ENCODE measurements around the gene ALG1.
"Not testable (repeated sequence)": the region's sequence is repeated elsewhere in the genome, so short reads cannot be mapped to it uniquely, and the experiment has no call there.

ALG1 gene

GRCh38 chr16:5103296-5104032 is 31.8 kb downstream of the ALG1 start:
- not testable (repeated sequence) for DNase-seq

DNA sequence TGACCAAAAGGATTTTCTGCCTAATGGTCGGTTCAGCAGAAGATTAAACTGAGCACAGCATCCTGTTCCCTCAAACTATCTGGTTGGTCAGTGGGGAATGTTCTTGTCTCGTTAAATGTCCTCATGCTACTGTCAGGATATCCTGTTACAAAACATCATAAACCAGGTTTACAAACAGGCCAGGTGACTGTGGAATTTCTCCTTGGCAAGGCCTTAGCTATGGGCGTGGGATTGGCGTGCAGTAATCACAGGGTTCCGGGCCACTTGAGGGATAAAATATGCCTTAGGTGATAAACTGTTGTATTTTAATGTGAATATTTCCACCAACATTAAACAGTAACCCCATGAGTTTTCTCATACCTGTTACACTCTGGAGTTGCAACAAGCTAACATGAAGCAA is 33.4 kb downstream of the ALG1 start:
- DNase-seq, result not testable (repeated sequence)

GRCh38 chr16:5108505-5109158 is 37.0 kb downstream of the ALG1 start:
- DNase-seq, result no peak

- not testable (repeated sequence) for DNase-seq
Observed at GRCh38 chr16:5110933-5111332, 39.3 kb downstream of the ALG1 start.

GRCh38 chr16:5116780-5117295 is 45.2 kb downstream of the ALG1 start:
- not testable (repeated sequence) for DNase-seq

DNA sequence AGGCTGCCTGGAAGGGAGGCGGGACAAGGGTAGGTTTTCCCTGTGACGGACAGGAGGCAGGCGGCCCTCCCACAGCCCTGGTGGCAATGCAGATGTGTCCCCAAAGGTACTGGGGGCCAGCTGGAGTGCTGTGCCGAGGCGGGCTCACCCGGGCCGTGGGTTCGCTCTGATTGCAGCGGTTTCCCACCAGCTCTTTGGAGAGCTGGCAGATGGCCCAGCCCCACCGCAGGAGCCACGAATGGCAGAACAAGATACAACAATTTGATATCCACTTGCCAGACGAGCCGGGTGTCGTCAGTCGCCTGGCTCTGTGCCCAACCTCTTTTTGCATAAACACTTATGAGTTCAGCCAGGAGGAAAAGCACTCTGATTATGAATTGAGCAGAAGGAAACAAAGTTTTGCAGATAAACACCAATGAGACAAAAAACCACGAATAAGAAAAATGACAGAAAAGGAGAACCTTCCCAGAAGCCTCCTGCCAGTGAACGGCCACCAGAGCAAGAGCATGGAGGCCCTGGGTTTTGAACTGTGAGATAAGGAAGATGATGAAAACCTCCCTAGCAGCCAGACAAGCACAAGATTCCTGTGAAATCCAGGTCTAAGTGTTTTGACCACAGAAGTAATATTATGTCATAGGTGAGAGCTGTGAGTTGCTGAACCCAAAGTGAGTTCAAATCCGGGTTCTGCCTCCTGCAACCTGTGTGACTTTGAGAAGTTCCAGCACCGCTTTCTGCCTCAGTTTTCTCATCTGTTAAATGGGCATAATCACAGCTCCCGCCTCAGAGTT is 45.9 kb downstream of the ALG1 start:
- peak; percentile 21 for DNase-seq

DNA sequence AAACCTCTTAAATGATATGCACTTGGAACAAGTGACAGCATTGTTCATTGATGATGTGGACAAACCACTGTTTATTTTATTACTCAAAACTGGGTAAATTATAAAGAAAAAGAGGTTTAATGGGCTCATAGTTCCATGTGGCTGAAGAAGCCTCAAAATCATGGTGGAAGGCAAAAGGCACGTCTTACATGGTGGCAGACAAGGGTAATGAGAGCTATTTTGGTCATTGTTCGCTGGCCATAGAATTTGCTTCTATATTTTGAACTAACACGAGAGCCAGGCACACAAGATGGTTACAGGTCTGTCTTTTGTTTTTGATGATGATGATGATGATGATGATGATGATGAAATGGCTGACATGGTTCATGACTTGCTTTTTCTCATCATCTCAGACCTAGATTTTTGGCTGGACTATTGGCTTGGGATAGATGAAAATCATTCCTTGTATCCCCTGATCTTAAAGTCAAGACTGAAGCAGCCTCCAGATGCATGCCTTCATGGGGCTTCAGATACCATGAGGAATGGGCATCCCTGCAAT is 59.9 kb downstream of the ALG1 start:
- not testable (repeated sequence) for DNase-seq

DNA sequence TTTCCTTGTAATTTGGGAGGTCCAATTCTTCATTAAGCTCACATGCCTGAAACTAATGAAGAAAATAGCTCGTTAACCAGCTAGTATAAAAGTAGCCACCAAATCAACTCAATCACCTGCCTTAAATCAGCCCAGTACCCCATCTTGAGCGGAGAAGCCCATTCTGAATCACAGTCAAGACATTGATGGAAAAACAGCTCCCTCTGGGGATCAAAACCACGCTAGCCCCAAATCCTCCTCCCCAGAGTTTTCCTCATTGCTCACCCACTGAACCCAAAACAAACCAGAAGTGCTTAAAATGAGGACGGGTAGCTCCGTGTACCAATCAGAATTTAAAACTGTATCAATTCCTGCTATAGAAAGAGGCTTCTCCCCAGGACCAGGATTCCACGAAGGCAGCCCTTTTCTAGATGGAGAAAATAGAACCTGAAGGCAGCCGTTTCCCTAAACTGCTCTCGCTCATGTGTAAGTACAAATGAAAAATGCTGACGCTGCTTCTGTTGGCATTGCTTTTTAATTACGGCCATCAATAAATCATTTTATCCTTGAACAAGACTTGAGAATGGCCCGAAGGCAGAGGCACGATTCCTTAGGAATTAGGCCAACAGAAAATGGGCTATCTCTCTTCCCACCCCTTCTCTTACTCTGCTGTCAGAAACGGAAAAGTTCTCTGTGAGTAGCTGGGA is 61.4 kb downstream of the ALG1 start:
- DNase-seq, result not testable (repeated sequence)

DNA sequence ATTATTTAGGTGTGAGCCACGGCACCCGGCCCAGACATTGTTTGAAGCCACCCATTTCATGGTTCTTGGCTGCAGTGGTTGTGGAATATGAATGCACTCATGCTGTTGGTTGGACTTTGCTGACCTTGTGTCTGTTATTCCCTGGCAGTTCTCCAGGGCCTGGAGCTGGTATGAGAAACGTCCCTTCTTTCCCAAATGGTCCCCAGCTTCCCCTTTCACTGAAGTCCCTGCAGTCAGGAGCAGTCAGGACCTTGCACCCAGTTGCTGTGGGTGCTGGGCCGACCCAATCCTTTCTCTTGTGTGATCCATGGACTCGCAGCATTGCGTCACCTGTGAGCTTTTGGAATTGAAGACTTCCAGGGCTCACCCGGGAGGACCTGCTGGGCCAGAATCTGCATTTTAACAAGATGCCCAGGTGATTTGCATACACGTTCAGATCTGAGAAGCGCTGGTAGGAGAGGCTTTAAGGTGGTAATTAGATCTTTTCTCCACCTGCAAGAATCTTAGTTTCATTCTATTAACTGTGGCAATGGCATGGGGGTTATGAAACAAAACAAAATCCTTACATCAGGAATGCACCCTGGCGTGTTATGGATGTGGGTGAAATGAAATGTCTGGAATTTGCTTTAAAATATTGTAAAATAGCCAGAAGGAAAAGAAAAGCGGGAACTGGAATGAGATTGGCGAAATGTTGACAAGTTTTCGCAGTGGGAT is 63.3 kb downstream of the ALG1 start:
- DNase-seq, result not testable (repeated sequence)

Measured in stimulated activated CD4-positive, alpha-beta T cell treated with anti-CD3 and anti-CD28 coated beads, Interleukin-1b, Interleukin-23, amount 100 ng/mL, for 48 hours (primary cell).